GM12878 (cell line): Measurements from ENCODE around the gene PBOV1. TPM values are rescaled to one million over a fixed set of nuclear protein-coding genes. Genes with fewer than 3 reads are reported as not detected.

ENCODE experiments used
- ATAC-seq: fragments of 200-7000 bp; cut with Tn5 transposase; 3 replicates; pipeline ENCODE4 v1.9.1; 2020; ENCODE audit warnings: mild to moderate bottlenecking, moderate library complexity
- BruUV-seq: library from RNA; stranded (reverse); fragments of 400-500 nt; replicated peaks from 2 replicates; lab custom pipeline; 2021; lab: Mats Ljungman, UMichigan
- CTCF ChIA-PET: fragments of 300-600 bp; sonication (Branson Sonifier 250); formaldehyde crosslinking; extraction: SDS; loops from one replicate; lab custom pipeline; 2021; ENCODE audit warnings: inconsistent platforms; lab: Yijun Ruan, JAX
- POLR2A ChIA-PET: fragments of 350-600 bp; formaldehyde crosslinking; extraction: SDS; loops from one replicate; lab custom pipeline; 2021; ENCODE audit warnings: inconsistent platforms; lab: Charles Lee
- RAD21 ChIA-PET: fragments of 300-600 bp; sonication (Branson Sonifier 250); formaldehyde crosslinking; loops from one replicate; lab custom pipeline; 2023; ENCODE audit warnings: antibody characterized with exemption; ENCODE audit not compliant: unreplicated experiment; lab: Charles Lee
- SMC1A ChIA-PET: fragments of 300-600 bp; sonication (Branson Sonifier 250); formaldehyde crosslinking; loops from one replicate; lab custom pipeline; 2023; ENCODE audit not compliant: unreplicated experiment, uncharacterized antibody; lab: Charles Lee
- DNase-seq: peaks from one replicate; pipeline ENCODE4 v3.0.0-alpha.2; 2011; ENCODE audit warnings: low read depth, low spot score
- FAIRE-seq: peaks from 3 replicates; lab custom pipeline; 2011; peaks lifted over from hg19 to GRCh38; lab: Jason Lieb, UNC
- H2AFZ ChIP-seq: 2 replicates; pipeline ENCODE4 v1.6.0; 2011; ENCODE audit warnings: low read depth, low read length, control low read depth; ENCODE audit not compliant: control insufficient read depth
- H3K27ac ChIP-seq: 2 replicates; pipeline ENCODE4 v1.5.1; 2011; ENCODE audit warnings: control low read depth; ENCODE audit not compliant: control insufficient read depth, insufficient read depth
- H3K27me3 ChIP-seq, 2 experiments: replicated peaks in 1 of 2; 2 replicates each; pipeline versions ENCODE4 v1.6.0 to v1.6.1; 2011; ENCODE audit warnings: low read length in 1 of 2; ENCODE audit not compliant: control insufficient read depth in 2 of 2, insufficient read depth in 2 of 2
- H3K36me3 ChIP-seq, 2 experiments: 2 replicates each; pipeline ENCODE4 v1.5.1; 2011; ENCODE audit warnings: low read length in 1 of 2; ENCODE audit not compliant: control insufficient read depth in 2 of 2, insufficient read depth in 2 of 2
- H3K4me1 ChIP-seq: 2 replicates; pipeline ENCODE4 v1.6.1; 2011; ENCODE audit warnings: mild to moderate bottlenecking, low read length, moderate library complexity, mixed read lengths; ENCODE audit not compliant: control insufficient read depth, insufficient read depth
- H3K4me2 ChIP-seq: 2 replicates; pipeline ENCODE4 v1.6.0; 2011; ENCODE audit warnings: control low read depth; ENCODE audit not compliant: control insufficient read depth, insufficient read depth
- H3K4me3 ChIP-seq: fragments of 200-600 bp; sonication (generic); 2 replicates; pipeline ENCODE4 v1.5.1; 2016
- H3K79me2 ChIP-seq: 2 replicates; pipeline ENCODE4 v1.6.0; 2011; ENCODE audit warnings: low read length; ENCODE audit not compliant: control insufficient read depth, insufficient read depth
- H3K9ac ChIP-seq: 2 replicates; pipeline ENCODE4 v1.8.0; 2011; ENCODE audit warnings: low read length, control low read depth, mixed read lengths; ENCODE audit not compliant: control insufficient read depth, insufficient read depth
- H3K9me3 ChIP-seq: replicated peaks from 3 replicates; pipeline ENCODE4 v1.5.1; 2011; ENCODE audit warnings: mild to moderate bottlenecking, low read length; ENCODE audit not compliant: control insufficient read depth, insufficient read depth
- H4K20me1 ChIP-seq: 2 replicates; pipeline ENCODE4 v1.6.0; 2011; ENCODE audit not compliant: control insufficient read depth, insufficient read depth
- CBFB ChIP-seq: IDR thresholded peaks from 2 replicates; pipeline ENCODE4 v1.6.1; 2016; ENCODE audit warnings: antibody characterized with exemption, low read depth
- CHD4 ChIP-seq: fragments of 200-600 bp; sonication (generic); IDR thresholded peaks from 2 replicates; pipeline ENCODE4 v1.6.1; 2016; ENCODE audit warnings: mild to moderate bottlenecking
- EGR1 ChIP-seq, 2 experiments: IDR thresholded peaks; 1 replicate in 1 of 2; 2 replicates in 1 of 2; pipeline ENCODE4 v1.6.1; 2011 to 2012; ENCODE audit warnings: low read depth in 2 of 2, low read length in 2 of 2, borderline replicate concordance in 1 of 2, mild to moderate bottlenecking in 1 of 2, moderate library complexity in 1 of 2
- FOXM1 ChIP-seq: IDR thresholded peaks from 2 replicates; pipeline ENCODE4 v1.6.1; 2012; ENCODE audit warnings: low read depth, mild to moderate bottlenecking, inconsistent platforms, low read length, moderate library complexity
- GATAD2B ChIP-seq: fragments of 450-650 bp; conservative IDR thresholded peaks from 2 replicates; pipeline ENCODE4 v1.6.1; 2017; ENCODE audit warnings: low read depth, mild to moderate bottlenecking, moderate library complexity
- RUNX3 ChIP-seq: IDR thresholded peaks from 2 replicates; pipeline ENCODE4 v1.6.1; 2012; ENCODE audit warnings: low read length, inconsistent platforms
- SMAD1 ChIP-seq: fragments of 450-650 bp; IDR thresholded peaks from 2 replicates; pipeline ENCODE4 v1.6.1; 2018; ENCODE audit warnings: mild to moderate bottlenecking, low read depth; ENCODE audit not compliant: partially characterized antibody
- WGBS: methylation state at CpG from one replicate; pipeline ENCODE4 v1.1.6; 2016; ENCODE audit warnings: low lambda C conversion rate; ENCODE audit not compliant: insufficient replicate concordance, insufficient coverage; ENCODE audit errors: missing lambda C conversion rate; 5-methylcytosine and 5-hydroxymethylcytosine counted together
- in situ Hi-C: fragments of 300-500 bp; cut with MboI; formaldehyde crosslinking; loops from 9 replicates; pipeline ENCODE4 v1.14.3; 2018; ENCODE audit warnings: mixed read lengths
- intact Hi-C: fragments of 100-400 bp; cut with micrococcal nuclease; formaldehyde crosslinking; loops from one replicate; pipeline ENCODE4 v1.14.2; 2022; ENCODE audit not compliant: unreplicated experiment
- polyA plus RNA-seq, 11 experiments: library from polyadenylated mRNA; depleted of rRNA in 4 of 11; unstranded in 6 of 11; stranded (reverse) in 5 of 11; fragments of >200 nt; fragmentation: Nextera tagmentation in 4 of 11; fragmentation: Illumina TruSeq in 1 of 11; extraction: Ambion mirVana in 4 of 11; extraction: Trizol in 1 of 11; gene quantifications; 1 replicate in 1 of 11; 2 replicates in 10 of 11; pipeline versions ENCODE4 v1.2.1 to v1.2.3, GENCODE V29; 2011 to 2016; ENCODE audit warnings: inconsistent platforms in 2 of 11, missing spikeins in 2 of 11, low read depth in 1 of 11
- total RNA-seq, 4 experiments: library from RNA; depleted of rRNA in 3 of 4; stranded (reverse); fragments of >200 nt in 3 of 4; fragmentation: Illumina TruSeq in 1 of 4; extraction: Trizol in 1 of 4; gene quantifications; 2 replicates each; pipeline versions ENCODE4 v1.2.1 to v1.2.3, GENCODE V29; 2013 to 2021
- TF ChIP-seq, protein P1 (sequence below): IDR thresholded peaks from 2 replicates; pipeline ENCODE4 v1.6.1; 2012; ENCODE audit warnings: low read depth, low read length, improper control_type of control experiment

PBOV1 gene
- total and polyA plus RNA-seq, 10 of the 15 experiments (the other 5 are each of a cell fraction or from before 2014, with no cell fraction given): not detected

DNA sequence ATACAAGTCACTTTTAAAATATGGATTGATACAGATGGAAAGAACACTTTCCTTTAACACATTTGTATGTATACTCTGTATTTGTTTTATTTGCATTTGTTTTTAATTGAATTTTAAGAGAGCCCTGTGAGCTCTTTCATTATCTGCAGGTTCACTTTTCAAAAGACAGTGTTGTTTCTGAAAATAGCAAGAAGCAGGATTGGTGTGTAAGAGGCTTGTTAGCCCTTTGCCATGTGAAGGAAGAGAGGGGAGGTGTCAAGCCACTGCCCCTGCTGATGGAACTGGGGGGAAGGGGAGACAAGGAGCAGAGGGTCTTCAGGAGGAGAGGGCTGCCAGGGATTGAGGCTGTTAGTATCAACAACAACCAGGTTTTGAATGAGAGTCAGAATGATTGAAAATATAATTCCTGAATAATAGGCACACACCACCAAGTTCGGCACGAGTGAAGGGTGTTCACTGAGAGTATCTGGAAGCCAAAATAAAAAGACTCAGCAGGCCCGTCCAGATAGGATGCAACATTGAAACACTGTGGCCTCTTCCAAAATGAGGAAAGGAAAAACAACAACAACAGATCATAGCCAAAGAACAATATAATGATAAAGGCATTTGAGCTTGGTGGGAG is 12.6 kb upstream of the PBOV1 start:
- ATAC-seq (no peak), FAIRE-seq (no peak), DNase-seq (no peak)
- 0 out of 2 replicates have a peak, but pooled peaks cover 2% of the 10 kb centered on the region for H3K4me1 ChIP-seq
- RAD21 ChIA-PET: no interaction called here
- peaks cover 0 to 3% of the 10 kb centered on the region in 2 experiments; a peak in 2 of 4 replicates for H3K27me3 ChIP-seq
- no peak overlapping the region for H3K9ac ChIP-seq
- no peak overlapping the region for H3K4me2 ChIP-seq
- 65% methylated on average over 3 of the region's 3 CpGs for WGBS
- no peaks in the 10 kb centered on the region for H4K20me1 ChIP-seq
- in situ Hi-C loops: no loop called here
- CTCF ChIA-PET: interaction anchor here (1.5 kb wide), 1 partner anchor 10 kb away, joined by 3 read pairs; no protein-coding TSS in a partner anchor
- H3K36me3 ChIP-seq: no peaks in the 10 kb centered on the region
- H2AFZ ChIP-seq: no peak overlapping the region
- no peaks in the 10 kb centered on the region for H3K79me2 ChIP-seq
- H3K27ac ChIP-seq: no peak overlapping the region
- H3K4me3 ChIP-seq: no peak overlapping the region
- POLR2A ChIA-PET: no interaction called here
- SMC1A ChIA-PET: no interaction called here
- TF ChIP-seq, protein P1, sequence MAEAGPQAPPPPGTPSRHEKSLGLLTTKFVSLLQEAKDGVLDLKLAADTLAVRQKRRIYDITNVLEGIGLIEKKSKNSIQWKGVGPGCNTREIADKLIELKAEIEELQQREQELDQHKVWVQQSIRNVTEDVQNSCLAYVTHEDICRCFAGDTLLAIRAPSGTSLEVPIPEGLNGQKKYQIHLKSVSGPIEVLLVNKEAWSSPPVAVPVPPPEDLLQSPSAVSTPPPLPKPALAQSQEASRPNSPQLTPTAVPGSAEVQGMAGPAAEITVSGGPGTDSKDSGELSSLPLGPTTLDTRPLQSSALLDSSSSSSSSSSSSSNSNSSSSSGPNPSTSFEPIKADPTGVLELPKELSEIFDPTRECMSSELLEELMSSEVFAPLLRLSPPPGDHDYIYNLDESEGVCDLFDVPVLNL: no peak
- BruUV-seq: no TSS peak
- no peaks in the 10 kb centered on the region for H3K9me3 ChIP-seq
- intact Hi-C loops: no loop called here

- no peak overlapping the region for H3K9ac ChIP-seq
- no peak for TF ChIP-seq SMAD1
- TF ChIP-seq GATAD2B: no peak
- TF ChIP-seq FOXM1: no peak
- TF ChIP-seq EGR1 (IDR thresholded peaks at IDR 0.05; ENCODE audit: borderline replicate concordance in 1 of 2, low read depth in 2 of 2, low read length in 2 of 2): no peak
- no peak for TF ChIP-seq CHD4
- no peak for TF ChIP-seq CBFB
- TF ChIP-seq RUNX3: no peak
- TF ChIP-seq, all 136 proteins: peak for 0
- FAIRE-seq (no peak), DNase-seq (no peak), ATAC-seq (no peak)
- H3K4me2 ChIP-seq: no peak overlapping the region
- peaks cover 0 to 3% of the 10 kb centered on the region in 2 experiments; a peak in 2 of 4 replicates for H3K27me3 ChIP-seq
- CTCF ChIA-PET: no interaction called here
- H3K9me3 ChIP-seq: no peaks in the 10 kb centered on the region
- H3K36me3 ChIP-seq: no peaks in the 10 kb centered on the region
- H2AFZ ChIP-seq: no peak overlapping the region
- H3K4me3 ChIP-seq: no peak overlapping the region
- H3K79me2 ChIP-seq: no peaks in the 10 kb centered on the region
- no peaks in the 10 kb centered on the region for H4K20me1 ChIP-seq
- intact Hi-C loops (no loop called here), in situ Hi-C loops (no loop called here)
- no TSS peak for BruUV-seq
- SMC1A ChIA-PET: no interaction called here
- RAD21 ChIA-PET: no interaction called here
- H3K27ac ChIP-seq: no peak overlapping the region
- POLR2A ChIA-PET: no interaction called here
- H3K4me1 ChIP-seq: 0 out of 2 replicates have a peak, but pooled peaks cover 2% of the 10 kb centered on the region
Observed at GRCh38 chr6:138230221-138230620, 11.9 kb upstream of the PBOV1 start.
